Vagina (tissue), 2 donors: ENCODE data around the gene RAB8A.

Experiments used
- POLR2A ChIP-seq, 2 donors: fragments of 450-650 bp; IDR thresholded peaks; one replicate each; pipeline ENCODE4 v1.6.1; 2017; ENCODE audit warnings: antibody characterized with exemption in 2 of 2, mild to moderate bottlenecking in 2 of 2, moderate library complexity in 2 of 2
- POLR2AphosphoS5 ChIP-seq, 2 donors: sonication (generic); formaldehyde crosslinking; IDR thresholded peaks; one replicate each; pipeline ENCODE4 v1.9.0; 2017; ENCODE audit warnings: antibody characterized with exemption in 2 of 2, mild to moderate bottlenecking in 2 of 2, low read depth in 1 of 2; ENCODE audit not compliant: insufficient read depth in 1 of 2
- TF ChIP-seq, protein P1 (sequence below), 3 experiments: fragments of 450-650 bp in 2 of 3; fragments of 200-600 bp in 1 of 3; sonication (generic) in 1 of 3; IDR thresholded peaks; one replicate each; pipeline ENCODE4 v1.5.1; 2017 to 2019; ENCODE audit warnings: antibody characterized with exemption in 3 of 3, mild to moderate bottlenecking in 2 of 3, moderate library complexity in 2 of 3

DNA sequence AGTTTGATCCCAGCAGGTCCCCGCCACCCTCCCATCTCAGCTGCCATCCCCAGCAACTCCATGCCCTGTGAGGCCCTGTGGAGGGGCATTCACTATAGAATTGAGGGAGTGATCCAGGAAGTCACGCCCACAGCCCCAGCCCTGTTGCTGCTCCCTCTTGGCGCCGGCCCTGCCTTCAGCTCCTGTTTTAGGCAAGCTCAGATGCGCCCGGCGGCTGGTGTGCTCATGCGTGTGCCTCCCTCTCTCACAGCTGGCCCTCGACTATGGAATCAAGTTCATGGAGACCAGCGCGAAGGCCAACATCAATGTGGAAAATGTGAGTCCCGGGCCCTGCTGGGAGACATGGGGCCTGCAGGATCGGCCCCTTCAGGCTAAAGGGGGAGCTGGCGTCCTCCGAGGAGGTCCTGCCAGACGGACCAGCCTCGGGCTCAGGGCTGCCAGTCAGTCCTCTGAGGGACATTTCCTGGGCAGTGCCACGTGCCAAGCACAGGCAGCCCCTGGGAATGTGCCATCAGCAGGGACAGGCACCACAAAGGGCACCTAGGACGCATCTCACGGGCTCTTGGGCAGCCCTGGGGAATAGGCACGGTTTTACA lies 16.2 kb downstream of the RAB8A start:
- TF ChIP-seq POLR2A (IDR thresholded peaks at IDR 0.05) (no peak), POLR2AphosphoS5 (IDR thresholded peaks at IDR 0.05; ENCODE audit: insufficient read depth in 1 of 2, low read depth in 1 of 2) (no peak)
- TF ChIP-seq, protein P1, sequence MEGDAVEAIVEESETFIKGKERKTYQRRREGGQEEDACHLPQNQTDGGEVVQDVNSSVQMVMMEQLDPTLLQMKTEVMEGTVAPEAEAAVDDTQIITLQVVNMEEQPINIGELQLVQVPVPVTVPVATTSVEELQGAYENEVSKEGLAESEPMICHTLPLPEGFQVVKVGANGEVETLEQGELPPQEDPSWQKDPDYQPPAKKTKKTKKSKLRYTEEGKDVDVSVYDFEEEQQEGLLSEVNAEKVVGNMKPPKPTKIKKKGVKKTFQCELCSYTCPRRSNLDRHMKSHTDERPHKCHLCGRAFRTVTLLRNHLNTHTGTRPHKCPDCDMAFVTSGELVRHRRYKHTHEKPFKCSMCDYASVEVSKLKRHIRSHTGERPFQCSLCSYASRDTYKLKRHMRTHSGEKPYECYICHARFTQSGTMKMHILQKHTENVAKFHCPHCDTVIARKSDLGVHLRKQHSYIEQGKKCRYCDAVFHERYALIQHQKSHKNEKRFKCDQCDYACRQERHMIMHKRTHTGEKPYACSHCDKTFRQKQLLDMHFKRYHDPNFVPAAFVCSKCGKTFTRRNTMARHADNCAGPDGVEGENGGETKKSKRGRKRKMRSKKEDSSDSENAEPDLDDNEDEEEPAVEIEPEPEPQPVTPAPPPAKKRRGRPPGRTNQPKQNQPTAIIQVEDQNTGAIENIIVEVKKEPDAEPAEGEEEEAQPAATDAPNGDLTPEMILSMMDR (IDR thresholded peaks at IDR 0.05), result no peak
